CD8-positive, alpha-beta memory T cell (primary cell): ENCODE results near the gene GNRHR. TPM values are rescaled to one million over a fixed set of nuclear protein-coding genes. Genes with fewer than 3 reads are reported as not detected.

Source experiments
- CTCF ChIA-PET: fragments of 350-600 bp; sonication (Branson Sonifier 250); formaldehyde crosslinking; loops from one replicate; lab custom pipeline; 2021; ENCODE audit warnings: antibody characterized with exemption; lab: Charles Lee
- POLR2A ChIA-PET: fragments of 350-600 bp; sonication (Branson Sonifier 250); formaldehyde crosslinking; loops from one replicate; lab custom pipeline; 2021; ENCODE audit warnings: antibody characterized with exemption; lab: Charles Lee
- DNase-seq, 5 donors: peaks; one replicate each; pipeline versions ENCODE4 v3.0.0 to v3.0.0-alpha.2; 2020 to 2022; ENCODE audit warnings: mixed read lengths in 1 of 5
- H3K27ac ChIP-seq: one replicate; pipeline ENCODE4 v1.7.0; 2013; ENCODE audit warnings: low read depth, mild to moderate bottlenecking, low read length, moderate library complexity
- H3K27me3 ChIP-seq: 2 replicates; pipeline ENCODE4 v1.7.0; 2013; ENCODE audit warnings: low read length, mild to moderate bottlenecking; ENCODE audit not compliant: insufficient read depth, poor library complexity, severe bottlenecking
- H3K36me3 ChIP-seq: 2 replicates; pipeline ENCODE4 v1.7.0; 2013; ENCODE audit warnings: mild to moderate bottlenecking, low read length, moderate library complexity; ENCODE audit not compliant: insufficient read depth
- H3K4me1 ChIP-seq: 2 replicates; pipeline ENCODE4 v1.7.0; 2013; ENCODE audit warnings: mild to moderate bottlenecking, low read length, moderate library complexity; ENCODE audit not compliant: insufficient read depth
- H3K4me3 ChIP-seq: 2 replicates; pipeline ENCODE4 v1.7.0; 2013; ENCODE audit warnings: mild to moderate bottlenecking, low read length
- H3K9me3 ChIP-seq: 2 replicates; pipeline ENCODE4 v1.7.0; 2013; ENCODE audit warnings: mild to moderate bottlenecking, low read length
- H3K27ac Mint-ChIP-seq, 8 donors: one replicate each; pipeline ENCODE4 v1.8.0; 2020 to 2021; ENCODE audit warnings: mixed read lengths in 8 of 8, mild to moderate bottlenecking in 6 of 8, inconsistent platforms in 3 of 8, moderate library complexity in 3 of 8
- H3K27me3 Mint-ChIP-seq, 2 donors: one replicate each; pipeline ENCODE4 v1.8.0; 2020 to 2021; ENCODE audit warnings: mixed read lengths in 2 of 2, mild to moderate bottlenecking in 1 of 2, moderate library complexity in 1 of 2
- H3K36me3 Mint-ChIP-seq, 3 donors: one replicate each; pipeline ENCODE4 v1.8.0; 2020 to 2021; ENCODE audit warnings: mixed read lengths in 3 of 3, inconsistent platforms in 1 of 3, mild to moderate bottlenecking in 1 of 3
- H3K4me1 Mint-ChIP-seq, 3 donors: one replicate each; pipeline ENCODE4 v1.8.0; 2020 to 2021; ENCODE audit warnings: mixed read lengths in 3 of 3, inconsistent platforms in 1 of 3, mild to moderate bottlenecking in 1 of 3
- H3K4me3 Mint-ChIP-seq, 7 donors: one replicate each; pipeline ENCODE4 v1.8.0; 2020 to 2021; ENCODE audit warnings: mixed read lengths in 7 of 7, mild to moderate bottlenecking in 6 of 7, moderate library complexity in 4 of 7, inconsistent platforms in 2 of 7
- H3K9me3 Mint-ChIP-seq, 5 donors: one replicate each; pipeline ENCODE4 v1.8.0; 2020 to 2022; ENCODE audit warnings: mixed read lengths in 5 of 5, mild to moderate bottlenecking in 3 of 5, moderate library complexity in 2 of 5, inconsistent platforms in 1 of 5
- polyA plus RNA-seq: library from polyadenylated mRNA; unstranded; fragments of 300-500 nt; fragmentation: Illumina TruSeq; gene quantifications from one replicate; pipeline ENCODE4 v1.2.3, GENCODE V29; 2021
- total RNA-seq, 2 experiments: library from RNA; stranded (reverse); gene quantifications; one replicate each; pipeline ENCODE4 v1.2.3, GENCODE V29; 2021

Gene GNRHR
- total and polyA plus RNA-seq, 3 experiments from 2014 or later, result not detected

DNA sequence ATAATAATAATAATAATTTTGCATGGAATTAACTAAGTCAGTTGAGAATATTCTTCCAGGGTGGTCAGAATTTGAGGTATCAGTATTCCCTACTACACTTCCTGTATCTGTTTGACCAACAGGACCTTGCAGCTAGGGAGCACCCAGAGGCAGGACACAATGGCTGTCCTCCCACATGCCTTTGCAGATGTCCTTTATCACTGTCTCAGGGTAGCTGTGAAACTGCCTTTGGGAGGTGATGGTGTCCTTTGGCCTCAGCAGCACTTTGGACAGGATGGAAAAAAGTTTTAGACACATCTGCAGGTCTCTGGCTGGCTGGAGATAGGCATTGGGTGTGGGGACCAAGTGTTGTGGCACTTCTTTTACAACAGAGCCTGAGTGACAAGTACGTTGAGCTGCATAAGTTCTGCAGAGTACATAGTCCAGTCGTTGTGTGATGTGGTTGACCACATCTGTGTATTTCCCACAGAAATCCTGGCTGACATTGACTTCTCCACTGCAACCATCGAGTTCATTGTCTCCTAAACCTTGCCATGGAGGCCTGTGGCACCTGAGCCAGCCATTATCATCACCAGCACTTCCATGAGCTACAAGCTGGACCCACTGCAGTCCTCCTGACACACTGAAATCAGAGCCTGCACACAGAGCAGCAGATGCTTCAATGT, 34.1 kb downstream of the GNRHR start:
- ChIA-PET POLR2A (no interaction called here), CTCF (interaction anchor here (1.0 to 1.4 kb wide), 2 partner anchors 25 to 27 kb away, joined by 3 read pairs; no protein-coding TSS in a partner anchor)
- Histone ChIP-seq H3K27ac (peak overlapping the region; percentile 68), H3K4me3 (no peak overlapping the region), H3K27me3 (no peaks in the 10 kb centered on the region), H3K4me1 (no peaks in the 10 kb centered on the region), H3K36me3 (peaks cover 7% of the 10 kb centered on the region), H3K9me3 (no peaks in the 10 kb centered on the region)
- peak overlapping the region in 2 of 8 donors; percentile 21 to 61 for H3K27ac Mint-ChIP-seq
- DNase-seq, result no peak
- peaks cover 0 to 1% of the 10 kb centered on the region in 2 donors for H3K27me3 Mint-ChIP-seq
- H3K9me3 Mint-ChIP-seq, result no peaks in the 10 kb centered on the region
- H3K4me3 Mint-ChIP-seq, result no peak overlapping the region
- peaks cover 10 to 42% (median 14%) of the 10 kb centered on the region in 3 donors for H3K36me3 Mint-ChIP-seq
- H3K4me1 Mint-ChIP-seq, result no peaks in the 10 kb centered on the region

DNA sequence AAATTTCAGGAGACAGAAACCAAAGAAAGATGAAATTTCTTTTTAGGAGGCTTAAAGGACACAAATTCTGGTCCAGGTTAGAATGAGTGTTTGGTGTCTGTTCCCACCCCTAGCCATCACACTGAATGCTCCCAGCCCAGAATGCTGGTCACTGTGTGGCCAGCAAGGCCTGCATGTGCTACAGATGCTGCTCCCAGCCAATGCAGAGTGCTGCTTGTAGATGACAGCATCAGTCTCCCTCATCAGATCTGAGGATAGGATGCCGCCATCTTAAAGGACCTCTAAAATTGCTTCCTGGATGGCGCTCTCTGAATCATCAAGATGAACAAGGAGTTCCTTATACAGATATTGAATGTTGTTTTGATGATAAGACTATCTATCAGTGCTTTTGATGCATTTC, 35.3 kb downstream of the GNRHR start:
- peak overlapping the region in 2 of 8 donors; percentile 18 to 53 for H3K27ac Mint-ChIP-seq
- H3K4me3 Mint-ChIP-seq, result no peak overlapping the region
- ChIA-PET CTCF (no interaction called here), POLR2A (no interaction called here)
- DNase-seq, result no peak
- H3K27me3 Mint-ChIP-seq, result peaks cover 0 to 1% of the 10 kb centered on the region in 2 donors
- Histone ChIP-seq H3K27ac (no peak overlapping the region), H3K9me3 (no peaks in the 10 kb centered on the region), H3K27me3 (no peaks in the 10 kb centered on the region), H3K36me3 (peaks cover 7% of the 10 kb centered on the region), H3K4me3 (no peak overlapping the region), H3K4me1 (no peaks in the 10 kb centered on the region)
- H3K36me3 Mint-ChIP-seq, result peaks cover 10 to 49% (median 12%) of the 10 kb centered on the region in 3 donors
- H3K9me3 Mint-ChIP-seq, result no peaks in the 10 kb centered on the region
- peaks cover 2 to 9% (median 7%) of the 10 kb centered on the region in 3 donors for H3K4me1 Mint-ChIP-seq

DNA sequence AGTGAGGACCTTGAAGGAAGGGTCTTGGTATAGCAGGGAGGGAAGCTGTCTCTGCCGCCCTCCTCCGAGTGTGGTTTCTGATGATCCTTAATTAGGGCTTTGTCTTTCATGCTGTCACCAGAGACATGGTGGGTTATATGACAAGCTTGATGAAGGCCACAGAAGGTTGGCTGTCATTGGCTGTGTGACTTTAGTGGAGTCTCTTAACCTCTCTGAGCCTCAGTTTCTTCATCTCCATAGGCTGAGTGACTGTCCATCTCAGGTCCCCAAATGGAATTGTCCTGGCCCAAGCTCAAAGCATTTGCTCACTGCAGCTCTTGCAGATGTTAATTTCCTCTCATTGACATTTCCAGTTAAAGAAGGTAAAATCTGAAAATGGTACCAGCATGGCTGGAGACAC, 36.6 kb downstream of the GNRHR start:
- Mint-ChIP-seq H3K27ac (no peak overlapping the region), H3K36me3 (peaks cover 10 to 54% (median 12%) of the 10 kb centered on the region in 3 donors), H3K9me3 (no peaks in the 10 kb centered on the region), H3K27me3 (no peaks in the 10 kb centered on the region), H3K4me1 (peaks cover 2 to 16% (median 10%) of the 10 kb centered on the region in 3 donors), H3K4me3 (no peak overlapping the region)
- DNase-seq, result no peak
- Histone ChIP-seq H3K4me3 (no peak overlapping the region), H3K9me3 (no peaks in the 10 kb centered on the region), H3K36me3 (peaks cover 7% of the 10 kb centered on the region), H3K4me1 (no peaks in the 10 kb centered on the region), H3K27me3 (no peaks in the 10 kb centered on the region), H3K27ac (no peak overlapping the region)
- POLR2A ChIA-PET, result no interaction called here
- CTCF ChIA-PET, result no interaction called here

DNA sequence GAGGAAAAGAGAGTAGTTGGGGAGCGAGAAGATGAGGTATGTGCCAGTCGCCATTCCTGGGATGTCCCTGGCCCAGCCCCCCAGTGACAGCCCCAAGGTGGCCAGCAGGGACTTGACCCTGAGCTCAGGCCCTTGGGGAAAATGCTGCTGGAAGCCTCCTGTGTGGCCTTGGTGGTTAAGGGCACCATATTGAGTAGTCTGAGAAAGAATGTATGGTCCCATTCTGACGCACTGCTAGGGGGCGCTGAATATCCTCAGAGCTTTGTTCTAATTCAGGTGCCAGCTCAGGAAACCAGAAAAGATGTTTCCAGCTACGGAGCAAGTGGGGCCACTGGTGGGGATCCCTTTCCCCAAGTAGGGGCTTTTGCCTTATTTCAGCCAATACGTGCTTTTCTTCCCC, 39.2 kb downstream of the GNRHR start:
- H3K9me3 ChIP-seq, result no peaks in the 10 kb centered on the region
- peaks cover 0 to 41% (median 9%) of the 10 kb centered on the region in 3 donors for H3K36me3 Mint-ChIP-seq
- H3K27me3 Mint-ChIP-seq, result no peaks in the 10 kb centered on the region
- H3K4me3 Mint-ChIP-seq, result peak overlapping the region in 1 of 7 donors; percentile 23
- H3K27ac Mint-ChIP-seq, result no peak overlapping the region
- H3K4me1 Mint-ChIP-seq, result peaks cover 7 to 29% (median 21%) of the 10 kb centered on the region in 3 donors
- CTCF ChIA-PET, result no interaction called here
- H3K36me3 ChIP-seq, result peaks cover 7% of the 10 kb centered on the region
- POLR2A ChIA-PET, result no interaction called here
- H3K27ac ChIP-seq, result peak overlapping the region; percentile 43
- H3K4me3 ChIP-seq, result no peak overlapping the region
- H3K9me3 Mint-ChIP-seq, result no peaks in the 10 kb centered on the region
- no peaks in the 10 kb centered on the region for H3K27me3 ChIP-seq
- H3K4me1 ChIP-seq, result no peaks in the 10 kb centered on the region
- no peak for DNase-seq

DNA sequence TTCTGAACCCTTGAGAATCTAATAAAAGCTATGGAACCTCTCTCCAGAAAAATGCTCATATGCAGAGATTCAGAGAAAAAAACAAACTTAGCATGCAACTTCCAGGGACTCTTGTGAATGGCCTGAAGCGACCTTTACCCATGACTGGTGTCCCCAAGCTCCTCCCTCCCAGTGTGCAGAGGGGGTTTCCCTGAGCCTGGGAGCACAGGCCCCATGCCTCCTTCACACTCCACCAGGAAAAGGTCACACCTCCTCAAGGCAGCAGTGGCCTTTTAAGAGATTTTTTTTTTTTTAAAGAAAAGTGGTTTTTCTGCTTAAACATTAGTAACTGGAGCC, 40.0 kb downstream of the GNRHR start:
- no peaks in the 10 kb centered on the region for H3K27me3 ChIP-seq
- no peaks in the 10 kb centered on the region for H3K4me1 ChIP-seq
- H3K4me3 ChIP-seq, result no peak overlapping the region
- H3K36me3 ChIP-seq, result peaks cover 7% of the 10 kb centered on the region
- Mint-ChIP-seq H3K27me3 (no peaks in the 10 kb centered on the region), H3K27ac (no peak overlapping the region), H3K36me3 (peaks cover 5 to 43% (median 9%) of the 10 kb centered on the region in 3 donors), H3K4me1 (peaks cover 11 to 36% (median 21%) of the 10 kb centered on the region in 3 donors), H3K9me3 (no peaks in the 10 kb centered on the region), H3K4me3 (no peak overlapping the region)
- DNase-seq, result no peak
- ChIA-PET CTCF (no interaction called here), POLR2A (no interaction called here)
- H3K9me3 ChIP-seq, result no peaks in the 10 kb centered on the region
- peak overlapping the region; percentile 43 for H3K27ac ChIP-seq

DNA sequence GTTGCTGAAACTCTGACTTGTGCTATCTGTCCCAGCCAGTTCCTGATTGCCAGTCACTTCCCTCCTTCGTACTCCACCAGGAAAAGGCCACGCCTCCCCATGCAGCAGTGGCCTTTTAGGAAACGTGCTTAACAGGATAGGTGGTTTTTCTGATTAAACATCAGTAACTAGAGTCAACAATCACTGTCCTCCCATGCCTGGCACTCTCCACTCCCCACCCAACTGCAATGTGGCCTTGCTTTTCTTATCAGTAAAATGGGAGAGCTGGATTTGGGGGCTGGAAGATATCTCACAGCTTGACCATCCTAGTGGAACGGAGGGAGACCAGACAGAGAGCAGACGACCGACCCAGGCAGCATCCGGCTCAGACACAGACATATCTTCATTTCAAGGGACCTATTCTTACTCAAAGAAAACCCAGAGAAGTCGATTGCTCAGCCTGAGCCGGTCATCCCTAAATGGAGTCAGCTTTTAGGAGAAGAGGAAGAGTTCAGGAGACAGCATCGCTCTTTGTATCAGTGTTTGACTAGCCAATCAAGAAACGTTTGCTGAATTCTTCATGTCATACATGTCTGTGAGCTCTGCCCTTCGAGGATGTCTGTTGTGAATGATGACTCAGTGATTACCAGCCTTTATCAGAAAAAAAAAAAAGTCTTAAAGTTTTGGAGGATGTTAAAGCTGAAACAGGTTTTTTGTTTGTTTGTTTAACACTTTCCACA, 40.5 kb downstream of the GNRHR start:
- Histone ChIP-seq H3K4me3 (no peak overlapping the region), H3K27ac (peak overlapping the region; percentile 28)
- POLR2A ChIA-PET, result no interaction called here

DNA sequence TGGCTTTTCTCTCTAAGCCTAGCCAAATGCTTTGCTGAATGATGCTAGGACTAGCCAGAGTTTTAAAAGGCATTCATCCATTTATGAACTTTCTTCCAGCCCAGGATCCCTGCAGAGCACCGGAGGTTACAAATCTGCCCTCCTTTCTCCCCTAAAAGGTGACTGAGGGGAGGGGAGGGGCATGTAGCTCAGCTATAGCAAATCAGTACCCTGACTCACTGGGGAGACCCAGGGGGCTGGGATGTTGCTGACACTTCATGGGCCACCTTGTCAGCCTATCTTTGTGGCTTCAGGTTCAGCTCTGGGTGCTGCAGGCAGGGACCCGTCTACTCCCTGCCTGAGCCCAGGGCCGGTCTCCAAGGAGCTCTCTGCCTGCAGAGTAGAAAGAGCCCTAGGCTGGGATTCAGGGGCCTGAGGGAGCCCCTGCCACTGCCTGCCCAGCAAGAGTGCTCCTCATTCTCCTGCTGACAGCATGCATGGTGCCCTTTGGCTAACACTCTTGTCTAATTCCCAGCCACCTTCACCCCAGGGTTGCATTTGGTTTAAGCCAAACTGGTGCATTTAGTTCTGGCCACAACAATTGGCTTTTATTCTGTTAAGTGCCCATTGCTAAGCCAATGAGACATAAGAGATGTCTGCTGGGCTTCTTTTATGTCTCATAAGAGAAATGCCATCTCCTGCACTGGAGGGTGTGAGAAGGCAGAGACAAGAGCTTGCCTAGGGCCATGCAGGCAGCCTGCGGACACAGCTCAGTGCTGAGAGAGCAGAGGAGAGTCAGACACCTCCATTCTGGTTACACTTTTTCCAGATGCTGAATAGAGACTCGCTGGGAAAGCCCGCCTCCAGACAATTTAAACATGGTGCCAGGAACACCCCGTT, 41.3 kb downstream of the GNRHR start:
- H3K4me3 ChIP-seq, result no peak overlapping the region
- Mint-ChIP-seq H3K36me3 (peaks cover 9 to 45% (median 13%) of the 10 kb centered on the region in 3 donors), H3K27me3 (no peaks in the 10 kb centered on the region), H3K4me1 (peaks cover 18 to 47% (median 32%) of the 10 kb centered on the region in 3 donors), H3K27ac (peak overlapping the region in 3 of 8 donors; percentile 26 to 75 (median 42)), H3K4me3 (no peak overlapping the region), H3K9me3 (no peaks in the 10 kb centered on the region)
- peaks cover 7% of the 10 kb centered on the region for H3K36me3 ChIP-seq
- no peaks in the 10 kb centered on the region for H3K4me1 ChIP-seq
- no peak for DNase-seq
- H3K27me3 ChIP-seq, result no peaks in the 10 kb centered on the region
- peak overlapping the region; percentile 28 for H3K27ac ChIP-seq
- POLR2A ChIA-PET, result no interaction called here
- H3K9me3 ChIP-seq, result no peaks in the 10 kb centered on the region
- CTCF ChIA-PET, result no interaction called here

More for the DNA sequence above, 40.5 kb downstream of the GNRHR start:
- Histone ChIP-seq H3K36me3 (peaks cover 7% of the 10 kb centered on the region), H3K4me1 (no peaks in the 10 kb centered on the region), H3K9me3 (no peaks in the 10 kb centered on the region), H3K27me3 (no peaks in the 10 kb centered on the region)
- H3K4me3 Mint-ChIP-seq, result no peak overlapping the region
- H3K27me3 Mint-ChIP-seq, result no peaks in the 10 kb centered on the region
- CTCF ChIA-PET, result no interaction called here
- peaks cover 11 to 39% (median 24%) of the 10 kb centered on the region in 3 donors for H3K4me1 Mint-ChIP-seq
- peaks cover 6 to 43% (median 9%) of the 10 kb centered on the region in 3 donors for H3K36me3 Mint-ChIP-seq
- H3K27ac Mint-ChIP-seq, result peak overlapping the region in 1 of 8 donors; percentile 75
- no peak for DNase-seq
- no peaks in the 10 kb centered on the region for H3K9me3 Mint-ChIP-seq
